Neural cell (in vitro differentiated cells): ENCODE data around the gene RTTN. TPM values are rescaled to one million over a fixed set of nuclear protein-coding genes. Genes with fewer than 3 reads are reported as not detected.
"Not testable (repeated sequence)": the region's sequence is repeated elsewhere in the genome, so short reads cannot be mapped to it uniquely, and the experiment has no call there.

ENCODE experiments used
- H2AFZ ChIP-seq: fragments of 200-600, 300-800 bp; sonication (generic), shearing (Covaris generic); 2 replicates; pipeline ENCODE4 v1.6.0; 2014; ENCODE audit warnings: low read depth, mild to moderate bottlenecking, antibody characterized with exemption, low read length, moderate library complexity
- H3F3A ChIP-seq: fragments of 200-600 bp; shearing (Covaris generic); 2 replicates; pipeline ENCODE4 v1.6.1; 2016; ENCODE audit warnings: mild to moderate bottlenecking, moderate library complexity, mixed read lengths, antibody characterized with exemption, low read length; ENCODE audit not compliant: insufficient read depth, poor library complexity, severe bottlenecking
- H3K27ac ChIP-seq: fragments of 200-600, 300-800 bp; sonication (generic), shearing (Covaris generic); 2 replicates; pipeline ENCODE4 v1.5.1; 2014; ENCODE audit warnings: mild to moderate bottlenecking, low read length, moderate library complexity
- H3K27me3 ChIP-seq: fragments of 300-800, 200-600 bp; sonication (generic), shearing (Covaris generic); 2 replicates; pipeline ENCODE4 v1.6.0; 2014; ENCODE audit warnings: mild to moderate bottlenecking, low read depth, low read length, moderate library complexity; ENCODE audit not compliant: insufficient read depth
- H3K36me3 ChIP-seq: fragments of 300-800, 200-600 bp; sonication (generic), shearing (Covaris generic); 2 replicates; pipeline ENCODE4 v1.5.1; 2014; ENCODE audit warnings: mild to moderate bottlenecking, antibody characterized with exemption, low read length, moderate library complexity; ENCODE audit not compliant: insufficient read depth
- H3K4me2 ChIP-seq: fragments of 300-800, 200-600 bp; sonication (generic), shearing (Covaris generic); 2 replicates; pipeline ENCODE4 v1.6.0; 2014; ENCODE audit warnings: mild to moderate bottlenecking, low read length
- H3K4me3 ChIP-seq: fragments of 300-800, 200-600 bp; sonication (generic), shearing (Covaris generic); 2 replicates; pipeline ENCODE4 v1.5.1; 2014; ENCODE audit warnings: mild to moderate bottlenecking, low read length, moderate library complexity
- H3K79me2 ChIP-seq: fragments of 200-600 bp; shearing (Covaris generic); replicated peaks from 2 replicates; pipeline ENCODE4 v1.6.0; 2014; ENCODE audit warnings: mild to moderate bottlenecking, low read length, moderate library complexity; ENCODE audit not compliant: insufficient read depth
- H3K9ac ChIP-seq: fragments of 300-800, 200-600 bp; sonication (generic), shearing (Covaris generic); 2 replicates; pipeline ENCODE4 v1.6.1; 2016; ENCODE audit warnings: mild to moderate bottlenecking, low read length, mixed read lengths
- H3K9me2 ChIP-seq: fragments of 200-600 bp; shearing (Covaris generic); 2 replicates; pipeline ENCODE4 v1.6.1; 2016; ENCODE audit warnings: mild to moderate bottlenecking, low read length, mixed read lengths; ENCODE audit not compliant: insufficient read depth
- H3K9me3 ChIP-seq: fragments of 200-600, 300-800 bp; sonication (generic), shearing (Covaris generic); 2 replicates; pipeline ENCODE4 v1.6.1; 2016; ENCODE audit warnings: mild to moderate bottlenecking, mixed run types, low read length, moderate library complexity, mixed read lengths
- H4K20me1 ChIP-seq: fragments of 200-600 bp; shearing (Covaris generic); 2 replicates; pipeline ENCODE4 v1.6.1; 2016; ENCODE audit warnings: mild to moderate bottlenecking, mixed run types; ENCODE audit not compliant: insufficient read depth
- CTCF ChIP-seq: fragments of 450-650 bp; IDR thresholded peaks from 2 replicates; pipeline ENCODE4 v1.5.1; 2014; ENCODE audit warnings: antibody characterized with exemption, mild to moderate bottlenecking, moderate library complexity; ENCODE audit not compliant: poor library complexity, severe bottlenecking
- EP300 ChIP-seq: fragments of 450-650 bp; conservative IDR thresholded peaks from 2 replicates; pipeline ENCODE4 v1.6.1; 2014; ENCODE audit warnings: antibody characterized with exemption, mild to moderate bottlenecking, moderate library complexity; ENCODE audit not compliant: poor library complexity, severe bottlenecking
- EZH2 ChIP-seq: fragments of 200-600, 300-800 bp; shearing (Covaris generic), sonication (generic); IDR thresholded peaks from 2 replicates; pipeline ENCODE4 v1.6.1; 2014; ENCODE audit warnings: antibody characterized with exemption, low read length, borderline replicate concordance, mild to moderate bottlenecking; ENCODE audit not compliant: insufficient read depth, poor library complexity, severe bottlenecking
- MXI1 ChIP-seq: fragments of 450-650 bp; conservative IDR thresholded peaks from 2 replicates; pipeline ENCODE4 v1.6.1; 2014; ENCODE audit warnings: antibody characterized with exemption, mild to moderate bottlenecking; ENCODE audit not compliant: poor library complexity, severe bottlenecking
- POLR2AphosphoS5 ChIP-seq: IDR thresholded peaks from 2 replicates; pipeline ENCODE4 v1.6.1; 2012
- RAD21 ChIP-seq: fragments of 450-650 bp; conservative IDR thresholded peaks from 2 replicates; pipeline ENCODE4 v1.6.1; 2014; ENCODE audit warnings: antibody characterized with exemption, mild to moderate bottlenecking, moderate library complexity
- REST ChIP-seq: IDR thresholded peaks from 2 replicates; pipeline ENCODE4 v1.6.1; 2012; ENCODE audit warnings: borderline replicate concordance
- SMC3 ChIP-seq: fragments of 450-650 bp; conservative IDR thresholded peaks from 2 replicates; pipeline ENCODE4 v1.6.1; 2014; ENCODE audit warnings: antibody characterized with exemption, mild to moderate bottlenecking, moderate library complexity; ENCODE audit not compliant: poor library complexity
- TAF1 ChIP-seq: IDR thresholded peaks from 2 replicates; pipeline ENCODE4 v1.6.1; 2012; ENCODE audit warnings: low read depth
- polyA plus RNA-seq: library from polyadenylated mRNA; depleted of rRNA; stranded (reverse); fragments of >200 nt; gene quantifications from 2 replicates; pipeline ENCODE4 v1.2.3, GENCODE V29; 2014

The RTTN gene
- polyA plus RNA-seq, 1 donor from 2014 or later: 24.2 TPM

- H3K36me3 ChIP-seq: no peaks in the 10 kb centered on the region
- TF ChIP-seq RAD21 (no peak), MXI1 (no peak), CTCF (no peak), REST (no peak), POLR2AphosphoS5 (no peak)
- H3K9ac ChIP-seq: no peak overlapping the region
- H3K4me3 ChIP-seq: no peak overlapping the region
- no peak overlapping the region for H3K27ac ChIP-seq
- no peaks in the 10 kb centered on the region for H3F3A ChIP-seq
- no peaks in the 10 kb centered on the region for H3K79me2 ChIP-seq
- H4K20me1 ChIP-seq: no peaks in the 10 kb centered on the region
- no peak overlapping the region for H2AFZ ChIP-seq
- no peak overlapping the region for H3K4me2 ChIP-seq
- no peaks in the 10 kb centered on the region for H3K27me3 ChIP-seq
- H3K9me3 ChIP-seq: no peaks in the 10 kb centered on the region
- H3K9me2 ChIP-seq: no peaks in the 10 kb centered on the region
Observed at GRCh38 chr18:70107091-70107490, 98.4 kb downstream of the RTTN start.

GRCh38 chr18:70102854-70103253, 102.6 kb downstream of the RTTN start:
- not testable (repeated sequence) for H3K4me2 ChIP-seq, H3K27me3 ChIP-seq, H3K4me3 ChIP-seq, H3F3A ChIP-seq, H3K27ac ChIP-seq, H3K9me3 ChIP-seq, H3K79me2 ChIP-seq, H3K9me2 ChIP-seq, H2AFZ ChIP-seq, H3K9ac ChIP-seq, H4K20me1 ChIP-seq, H3K36me3 ChIP-seq

- Histone ChIP-seq H4K20me1 (no peaks in the 10 kb centered on the region), H3K4me3 (no peak overlapping the region), H3K79me2 (no peaks in the 10 kb centered on the region), H3K9me3 (no peaks in the 10 kb centered on the region), H3F3A (no peaks in the 10 kb centered on the region), H3K36me3 (no peaks in the 10 kb centered on the region), H3K4me2 (no peak overlapping the region), H3K9ac (no peak overlapping the region), H3K9me2 (no peaks in the 10 kb centered on the region), H2AFZ (no peak overlapping the region), H3K27ac (no peak overlapping the region), H3K27me3 (no peaks in the 10 kb centered on the region)
- TF ChIP-seq CTCF (no peak), REST (no peak), SMC3 (no peak), MXI1 (no peak), EZH2 (no peak), POLR2AphosphoS5 (no peak), EP300 (no peak), TAF1 (no peak), RAD21 (no peak)
Observed at GRCh38 chr18:70089858-70090257, 115.6 kb downstream of the RTTN start.
